Activated naive CD4-positive, alpha-beta T cell (primary cell): ENCODE measurements around the gene FGFR1OP2.
"Not testable (repeated sequence)": the region's sequence is repeated elsewhere in the genome, so short reads cannot be mapped to it uniquely, and the experiment has no call there.

ENCODE experiments used
- DNase-seq, 4 experiments: peaks; one replicate each; lab custom pipeline; 2025; lab: John Stamatoyannopoulos, UW

FGFR1OP2 gene

GRCh38 chr12:26941215-26941594 is 2.9 kb downstream of the FGFR1OP2 start:
- DNase-seq: no peak

GRCh38 chr12:26948309-26948708 is 10.0 kb downstream of the FGFR1OP2 start:
- no peak for DNase-seq

GRCh38 chr12:26953447-26953846 is 15.2 kb downstream of the FGFR1OP2 start:
- DNase-seq: no peak

DNA sequence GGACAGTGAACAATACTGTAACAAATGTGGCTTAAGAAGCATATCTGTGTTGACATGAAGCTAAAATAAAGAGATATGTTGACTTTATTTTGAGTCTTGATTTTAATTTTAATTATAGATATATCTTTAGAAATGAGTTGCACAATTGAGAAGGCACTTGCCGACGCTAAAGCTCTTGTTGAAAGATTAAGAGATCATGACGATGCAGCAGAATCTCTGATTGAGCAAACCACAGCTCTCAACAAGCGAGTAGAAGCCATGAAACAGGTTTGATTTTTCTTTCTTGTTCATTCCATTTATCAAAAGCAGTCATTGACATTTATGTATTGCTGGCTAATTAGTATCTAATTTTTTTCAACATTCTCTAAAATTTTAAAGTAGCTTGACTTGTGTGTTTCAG is 15.8 kb downstream of the FGFR1OP2 start:
- DNase-seq: no peak

DNA sequence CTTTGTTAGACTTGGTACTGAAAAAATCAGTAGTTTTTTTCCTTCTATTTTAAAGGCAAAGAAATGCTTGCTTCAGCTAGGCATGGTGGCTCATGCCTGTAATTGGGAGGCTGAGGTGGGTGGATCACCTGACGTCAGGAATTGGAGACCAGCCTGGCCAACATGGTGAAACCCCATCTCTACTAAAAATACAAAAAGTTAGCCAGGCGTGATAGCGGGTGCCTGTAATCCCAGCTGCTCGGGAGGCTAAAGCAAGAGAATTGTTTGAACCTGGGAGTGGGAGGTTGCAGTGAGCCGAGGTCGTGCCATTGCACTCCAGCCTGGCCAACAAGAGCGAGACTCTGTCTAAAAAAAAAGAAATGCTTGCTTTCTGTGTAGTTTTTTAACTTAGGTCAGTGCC is 23.1 kb downstream of the FGFR1OP2 start:
- not testable (repeated sequence) for DNase-seq

DNA sequence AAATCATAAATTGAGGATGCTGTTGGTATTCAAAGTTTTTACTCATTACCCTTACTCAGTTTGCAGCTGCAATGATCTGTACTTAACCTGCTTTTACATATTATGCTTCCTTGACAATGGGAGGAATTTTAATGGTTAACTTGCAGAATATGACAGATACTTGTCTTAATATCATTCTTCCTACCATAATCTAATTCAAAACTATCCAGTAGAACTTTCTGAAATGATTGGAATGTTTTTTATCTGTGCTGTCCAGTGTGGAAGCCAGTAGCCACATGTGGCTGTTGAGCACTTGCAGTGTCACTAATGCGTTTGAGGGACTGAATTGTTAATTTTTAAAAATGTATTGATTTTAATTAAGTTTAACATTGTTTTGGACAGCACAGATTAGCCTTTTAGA is 23.5 kb downstream of the FGFR1OP2 start:
- no peak for DNase-seq

- DNase-seq: no peak
These were observed 25.1 kb downstream of the FGFR1OP2 start for GRCh38 chr12:26963413-26963812.

- DNase-seq: no peak
These were observed 28.6 kb downstream of the FGFR1OP2 start for GRCh38 chr12:26966842-26967241.

DNA sequence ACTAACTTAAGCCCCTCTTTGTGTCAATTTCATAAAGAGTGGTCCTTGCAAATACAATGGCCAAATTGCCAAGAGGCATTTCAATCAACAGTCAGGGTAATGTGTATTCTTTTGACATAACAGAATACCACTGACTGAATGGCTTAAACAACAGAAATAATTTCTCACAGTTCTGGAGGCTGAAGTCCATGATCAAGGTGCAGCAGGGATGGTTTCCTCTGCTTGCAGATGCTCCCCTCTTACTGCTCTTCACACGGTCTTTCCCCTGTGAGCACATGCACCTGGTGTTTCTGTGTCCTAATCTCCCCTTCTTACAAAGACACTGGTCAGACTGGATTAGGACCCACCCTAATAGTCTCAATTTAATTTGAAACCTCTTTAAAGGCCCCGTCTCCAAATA is 31.9 kb downstream of the FGFR1OP2 start:
- no peak for DNase-seq

GRCh38 chr12:26971963-26972362 is 33.7 kb downstream of the FGFR1OP2 start:
- DNase-seq: no peak

GRCh38 chr12:26976687-26977086 is 38.4 kb downstream of the FGFR1OP2 start:
- no peak for DNase-seq

DNA sequence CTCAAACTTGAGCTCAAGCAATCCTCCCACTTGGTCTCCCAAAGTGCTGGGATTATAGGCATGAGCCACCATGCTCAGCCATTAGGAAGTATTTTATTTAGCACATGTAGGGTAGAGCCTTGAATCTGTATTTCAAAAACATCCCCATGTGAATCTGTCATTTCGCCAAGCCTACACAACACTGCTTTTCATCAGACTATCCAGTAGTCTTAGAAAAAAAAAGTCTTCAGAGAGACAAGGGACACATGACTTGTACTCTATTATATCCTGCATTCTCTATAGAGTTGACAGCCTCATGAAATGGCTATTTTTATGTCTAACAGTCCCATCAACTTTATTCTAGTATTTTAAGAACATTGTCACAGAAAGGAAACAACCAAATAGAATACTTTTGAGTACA is 40.5 kb downstream of the FGFR1OP2 start:
- DNase-seq: no peak

GRCh38 chr12:26979733-26980132 is 41.5 kb downstream of the FGFR1OP2 start:
- DNase-seq: no peak

DNA sequence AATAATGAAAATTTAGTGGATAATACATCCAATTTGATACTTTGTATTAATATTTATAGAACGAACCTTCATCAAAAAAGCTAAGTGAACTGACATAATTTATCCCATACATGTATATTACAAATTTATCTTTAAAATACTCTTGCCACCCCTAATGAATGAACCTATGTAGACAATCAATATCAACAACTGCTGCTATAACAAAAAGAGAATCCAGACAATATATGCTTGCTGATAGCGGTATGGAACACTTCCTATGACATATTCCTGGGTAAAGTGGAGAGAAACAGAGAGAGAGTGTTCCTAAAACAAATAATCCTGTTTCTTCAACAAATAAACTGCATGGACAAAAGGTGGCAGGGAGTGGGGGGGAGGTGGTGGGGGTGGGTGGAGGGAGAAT is 44.6 kb downstream of the FGFR1OP2 start:
- DNase-seq: no peak

- no peak for DNase-seq
These were observed 49.6 kb downstream of the FGFR1OP2 start for GRCh38 chr12:26987634-26988424.

GRCh38 chr12:26988703-26989102 is 50.4 kb downstream of the FGFR1OP2 start:
- DNase-seq: no peak

DNA sequence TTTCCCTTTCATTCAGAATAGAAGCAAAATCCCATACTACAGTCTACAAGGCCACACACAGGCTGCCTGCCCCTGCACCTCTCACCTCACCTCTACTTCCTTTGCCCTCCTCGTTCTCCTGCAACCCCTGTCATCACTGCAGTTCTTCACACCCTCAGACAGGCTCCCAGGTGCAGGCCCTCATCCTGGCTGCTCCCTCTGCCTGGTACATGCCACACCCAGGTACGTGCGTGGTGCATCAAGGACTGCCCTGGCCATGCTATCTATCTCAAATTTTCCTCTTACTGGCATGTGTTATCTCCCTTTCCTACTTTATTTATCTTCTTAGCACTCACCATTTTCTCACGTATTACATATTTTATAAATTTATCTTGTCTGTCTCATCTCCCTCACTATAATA is 51.6 kb downstream of the FGFR1OP2 start:
- DNase-seq: no peak

DNA sequence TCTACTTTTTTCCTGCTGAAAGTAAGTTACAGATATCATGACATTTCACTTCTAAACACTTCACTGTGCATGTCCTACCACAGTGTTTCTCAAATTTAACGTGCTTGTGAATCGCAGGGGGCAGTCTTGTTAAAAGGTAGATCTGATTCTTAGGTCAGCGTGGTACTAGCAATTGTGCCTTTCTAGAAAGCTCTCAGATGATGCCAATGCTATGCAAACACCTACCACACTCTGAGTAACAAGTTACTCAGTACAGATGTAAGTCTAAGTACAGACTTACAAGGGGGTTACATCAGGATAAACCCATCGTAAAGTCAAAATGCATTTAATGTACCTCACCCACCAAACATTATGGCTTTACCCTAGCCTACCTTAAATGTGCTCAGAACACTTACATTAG is 53.6 kb downstream of the FGFR1OP2 start:
- no peak for DNase-seq

DNA sequence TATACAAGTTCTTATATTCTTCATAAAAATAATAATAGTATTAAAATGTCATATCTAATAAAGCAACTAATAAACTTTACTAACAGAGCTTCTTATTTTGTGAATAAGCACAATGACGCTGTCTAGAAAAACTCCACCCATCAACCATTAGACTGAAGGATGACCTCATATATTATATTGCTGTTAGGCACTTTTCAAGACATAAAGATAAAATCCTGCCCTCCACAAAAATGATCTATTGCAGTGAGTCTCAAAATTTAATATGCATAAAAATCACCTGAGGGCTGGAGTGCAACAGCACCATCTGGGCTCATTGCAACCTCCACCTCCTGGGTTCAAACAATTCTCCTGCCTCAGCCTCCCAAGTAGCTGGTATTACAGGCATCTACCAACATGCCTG is 55.8 kb downstream of the FGFR1OP2 start:
- no peak for DNase-seq

DNA sequence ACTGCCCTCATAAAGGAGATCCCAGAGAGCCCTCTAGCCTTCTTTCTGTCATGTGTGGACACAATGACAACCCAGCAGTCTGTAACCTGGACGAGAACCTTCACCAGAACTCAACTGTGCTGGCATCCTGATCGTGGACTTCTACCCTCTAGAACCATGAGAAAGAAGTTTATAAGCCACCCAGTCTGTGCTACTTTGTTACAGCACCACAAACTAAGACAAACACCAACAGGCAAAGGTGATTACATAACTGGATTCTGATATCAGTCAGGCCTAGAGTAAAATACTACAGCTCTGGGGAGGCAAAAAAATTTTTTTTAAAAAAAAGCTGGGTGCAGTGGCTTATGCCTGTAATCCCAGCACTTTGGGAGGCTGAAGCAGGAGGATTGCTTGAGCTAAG is 57.4 kb downstream of the FGFR1OP2 start:
- DNase-seq: no peak

DNA sequence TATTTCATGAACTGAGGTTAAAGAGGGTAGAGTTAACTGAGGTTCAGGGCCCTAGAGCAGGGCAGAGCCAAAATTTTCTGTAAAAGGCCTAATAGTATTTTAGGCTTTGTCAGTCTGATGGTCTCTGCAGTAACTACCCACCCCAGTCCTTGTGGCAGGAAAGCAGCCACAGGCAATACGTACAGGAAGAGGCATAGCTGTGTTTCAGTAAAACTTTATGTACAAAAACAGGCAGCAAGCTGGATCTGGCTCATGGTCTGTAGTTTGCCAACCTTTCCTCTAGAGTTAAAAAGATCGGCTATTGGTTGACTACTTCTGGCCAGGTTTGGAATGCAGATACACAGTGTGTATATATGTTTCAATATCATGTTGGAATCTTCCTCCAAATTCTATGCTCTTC is 58.7 kb downstream of the FGFR1OP2 start:
- DNase-seq: no peak

GRCh38 chr12:27000961-27001360 is 62.7 kb downstream of the FGFR1OP2 start:
- no peak for DNase-seq

GRCh38 chr12:27001663-27002062 is 63.4 kb downstream of the FGFR1OP2 start:
- no peak for DNase-seq

DNA sequence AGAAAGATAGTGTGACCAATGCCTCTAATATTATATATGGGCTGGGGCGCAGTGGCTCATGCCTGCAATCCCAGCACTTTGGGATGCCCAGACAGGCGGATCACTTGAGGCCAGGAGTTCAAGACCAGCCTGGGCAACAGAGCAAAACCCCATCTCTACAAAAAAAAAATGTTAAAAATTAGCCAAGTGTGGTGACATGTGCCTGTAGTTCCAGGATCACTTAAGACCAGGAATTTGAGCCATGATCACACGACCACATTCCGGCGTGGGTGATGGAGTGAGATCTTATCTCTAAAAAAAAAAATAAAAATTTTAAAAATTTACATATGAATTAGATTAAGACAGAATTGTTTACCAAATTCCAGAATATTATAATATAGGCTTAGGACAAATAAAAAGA is 63.9 kb downstream of the FGFR1OP2 start:
- no peak for DNase-seq
